B cell (primary cell): Measurements from ENCODE around the gene BMF. TPM values are rescaled to one million over a fixed set of nuclear protein-coding genes. Genes with fewer than 3 reads are reported as not detected.

ENCODE experiments used
- ATAC-seq: fragments of 200-7000 bp; cut with Tn5 transposase; one replicate; pipeline ENCODE4 v1.10.0; 2021; ENCODE audit warnings: low read depth, mild to moderate bottlenecking, moderate number of reproducible peaks, moderate library complexity
- CTCF ChIA-PET: fragments of 350-600 bp; sonication (Branson Sonifier 250); formaldehyde crosslinking; loops from one replicate; lab custom pipeline; 2021; ENCODE audit warnings: antibody characterized with exemption, inconsistent platforms; lab: Charles Lee
- POLR2A ChIA-PET: fragments of 350-600 bp; sonication (Branson Sonifier 250); formaldehyde crosslinking; loops from one replicate; lab custom pipeline; 2021; ENCODE audit warnings: antibody characterized with exemption; lab: Charles Lee
- DNase-seq: peaks from one replicate; pipeline ENCODE4 v3.0.0; 2013
- H2AFZ ChIP-seq: 2 replicates; pipeline ENCODE4 v1.6.1; 2012; ENCODE audit warnings: mild to moderate bottlenecking, low read depth, low read length; ENCODE audit not compliant: insufficient read depth, poor library complexity, severe bottlenecking
- H3K27ac ChIP-seq, 2 donors: 1 replicate in 1 of 2; 2 replicates in 1 of 2; pipeline ENCODE4 v1.5.1; 2012 to 2013; ENCODE audit warnings: low read length in 2 of 2, mild to moderate bottlenecking in 2 of 2, moderate library complexity in 1 of 2
- H3K27me3 ChIP-seq, 4 experiments: fragments of 200-600 bp in 1 of 4; sonication (generic) in 1 of 4; replicated peaks in 1 of 4; 1 replicate in 2 of 4; 2 replicates in 2 of 4; pipeline versions ENCODE4 v1.6.1 to v1.7.0; 2013 to 2016; ENCODE audit warnings: low read length in 3 of 4, mild to moderate bottlenecking in 2 of 4, mixed read lengths in 1 of 4, moderate library complexity in 1 of 4; ENCODE audit not compliant: insufficient read depth in 4 of 4, control insufficient read depth in 3 of 4; ENCODE audit errors: control extremely low read depth in 1 of 4
- H3K36me3 ChIP-seq, 2 experiments: replicated peaks in 1 of 2; 1 replicate in 1 of 2; 2 replicates in 1 of 2; pipeline versions ENCODE4 v1.6.1 to v1.7.1; 2013; ENCODE audit warnings: low read length in 1 of 2; ENCODE audit not compliant: insufficient read depth in 2 of 2, control insufficient read depth in 1 of 2; ENCODE audit errors: control extremely low read depth in 1 of 2, extremely low read depth in 1 of 2
- H3K4me1 ChIP-seq, 2 donors: fragments of 200-600 bp in 1 of 2; sonication (generic) in 1 of 2; 1 replicate in 1 of 2; 2 replicates in 1 of 2; pipeline versions ENCODE4 v1.5.1 to v1.6.1; 2013 to 2017; ENCODE audit warnings: low read length in 2 of 2; ENCODE audit not compliant: control insufficient read depth in 2 of 2, insufficient read depth in 2 of 2
- H3K4me2 ChIP-seq: replicated peaks from 2 replicates; pipeline ENCODE3; 2012; ENCODE audit warnings: mild to moderate bottlenecking, low read depth, low read length; ENCODE audit not compliant: poor library complexity, severe bottlenecking
- H3K4me3 ChIP-seq, 5 experiments: fragments of 200-600 bp in 1 of 5; sonication (generic) in 1 of 5; 1 replicate in 3 of 5; 2 replicates in 2 of 5; pipeline versions ENCODE4 v1.5.1 to v1.7.0; 2011 to 2016; ENCODE audit warnings: low read length in 4 of 5, mild to moderate bottlenecking in 4 of 5, low read depth in 2 of 5, control low read depth in 1 of 5, moderate library complexity in 1 of 5; ENCODE audit not compliant: insufficient read depth in 1 of 5; ENCODE audit errors: control extremely low read depth in 1 of 5, extremely low read depth in 1 of 5
- H3K79me2 ChIP-seq: fragments of 200-600 bp; sonication (generic); one replicate; pipeline ENCODE4 v1.6.0; 2016; ENCODE audit warnings: low read length; ENCODE audit not compliant: control insufficient read depth, insufficient read depth
- H3K9ac ChIP-seq: fragments of 200-600 bp; sonication (generic); 2 replicates; pipeline ENCODE4 v1.6.1; 2017; ENCODE audit warnings: mild to moderate bottlenecking, low read length, moderate library complexity
- H3K9me3 ChIP-seq, 3 donors: one replicate each; pipeline versions ENCODE4 v1.6.1 to v1.7.1; 2013; ENCODE audit warnings: low read length in 2 of 3; ENCODE audit not compliant: control insufficient read depth in 2 of 3, insufficient read depth in 1 of 3; ENCODE audit errors: control extremely low read depth in 1 of 3
- H4K20me1 ChIP-seq: 2 replicates; pipeline ENCODE4 v1.6.0; 2012; ENCODE audit warnings: mild to moderate bottlenecking, low read length; ENCODE audit not compliant: insufficient read depth, control insufficient read depth, poor library complexity, severe bottlenecking
- H3K27ac Mint-ChIP-seq: one replicate; pipeline ENCODE4 v1.8.0; 2021; ENCODE audit warnings: mixed read lengths
- H3K27me3 Mint-ChIP-seq: one replicate; pipeline ENCODE4 v1.8.0; 2021; ENCODE audit warnings: mixed read lengths
- H3K4me1 Mint-ChIP-seq: one replicate; pipeline ENCODE4 v1.8.0; 2021; ENCODE audit warnings: mixed read lengths
- H3K4me3 Mint-ChIP-seq: one replicate; pipeline ENCODE4 v1.8.0; 2021; ENCODE audit warnings: mixed read lengths
- H3K9me3 Mint-ChIP-seq: one replicate; pipeline ENCODE4 v1.8.0; 2022; ENCODE audit warnings: mixed read lengths; ENCODE audit not compliant: insufficient read depth
- CTCF ChIP-seq: fragments of 200-600 bp; IDR thresholded peaks from one replicate; pipeline ENCODE4 v1.8.0; 2022; ENCODE audit warnings: antibody characterized with exemption, mild to moderate bottlenecking
- EZH2 ChIP-seq: IDR thresholded peaks from 2 replicates; pipeline ENCODE4 v1.6.1; 2012; ENCODE audit warnings: borderline replicate concordance, low read depth, mild to moderate bottlenecking, moderate library complexity, low read length; ENCODE audit not compliant: insufficient read depth, poor library complexity, severe bottlenecking
- WGBS: methylation state at CpG from one replicate; pipeline ENCODE4 v1.1.5; 2013; ENCODE audit warnings: missing lambda C conversion rate; ENCODE audit not compliant: insufficient coverage; 5-methylcytosine and 5-hydroxymethylcytosine counted together
- intact Hi-C: fragments of 100-400 bp; cut with micrococcal nuclease; formaldehyde crosslinking; loops from one replicate; pipeline ENCODE4 v1.10.0; 2022
- polyA plus RNA-seq: library from polyadenylated mRNA; depleted of rRNA; stranded (reverse); fragments of >200 nt; gene quantifications from 2 replicates; pipeline ENCODE4 v1.2.3, GENCODE V29; 2012
- total RNA-seq, 2 donors: library from RNA; stranded (reverse); fragments of 120-200 nt in 1 of 2; gene quantifications; 1 replicate in 1 of 2; 2 replicates in 1 of 2; pipeline versions ENCODE4 v1.2.3 to v1.2.4, GENCODE V29; 2013 to 2022

Gene BMF
- total and polyA plus RNA-seq, 2 donors (not counting 1 experiment from before 2014, with no cell fraction given), result 43.2 to 343 TPM

- Histone ChIP-seq H3K9ac (no peak overlapping the region), H3K79me2 (peaks cover 56% of the 10 kb centered on the region), H4K20me1 (no peaks in the 10 kb centered on the region), H2AFZ (no peak overlapping the region), H3K4me2 (peak overlapping the region; percentile 76), H3K9me3 (no peaks in the 10 kb centered on the region), H3K4me1 (peaks cover 100% of the 10 kb centered on the region in 2 donors), H3K36me3 (peaks cover 0 to 43% of the 10 kb centered on the region in 2 experiments), H3K27me3 (no peaks in the 10 kb centered on the region), H3K4me3 (no peak overlapping the region), H3K27ac (peak overlapping the region in 1 of 2 donors; percentile 98)
- peak overlapping the region; percentile 70 for H3K4me3 Mint-ChIP-seq
- whole genome bisulfite sequencing, result 78% methylated on average over 29 of the region's 29 CpGs
- peak overlapping the region; percentile 97 for H3K27ac Mint-ChIP-seq
- no peaks in the 10 kb centered on the region for H3K9me3 Mint-ChIP-seq
- CTCF ChIA-PET, result interaction anchor here (1.0 to 33.4 kb wide), 12 partner anchors 2 to 171 kb away, joined by 3 to 934 read pairs (median 13); partner anchors contain the start of genes BMF and SRP14
- POLR2A ChIA-PET, result interaction anchor here (0.6 to 15.7 kb wide), 5 partner anchors 10 to 74 kb away, joined by 3 to 324 read pairs (median 5); no protein-coding TSS in a partner anchor
- TF ChIP-seq CTCF (no peak), EZH2 (no peak)
- intact Hi-C loops, result no loop called here
- DNase-seq (no peak), ATAC-seq (no peak)
- no peaks in the 10 kb centered on the region for H3K27me3 Mint-ChIP-seq
- H3K4me1 Mint-ChIP-seq, result peaks cover 90% of the 10 kb centered on the region
These were observed 5.5 kb downstream of the BMF start for GRCh38 chr15:40102897-40103858.
